HG03175 (cell line): ENCODE data around the gene CSNK1E.
A peak's percentile ranks its signal among the peaks of the same experiment; 100 is the strongest.

ENCODE experiments used
- ATAC-seq: cut with Tn5 transposase; IDR thresholded peaks from one replicate; pipeline ENCODE4 v1.9.1; 2021; ENCODE audit warnings: mild to moderate bottlenecking, moderate library complexity; ENCODE audit not compliant: unreplicated experiment

Gene CSNK1E

GRCh38 chr22:38335077-38335476 is 17.8 kb upstream of the CSNK1E start:
- no peak for ATAC-seq

- no peak for ATAC-seq
Measured at GRCh38 chr22:38327805-38328204, 10.6 kb upstream of the CSNK1E start.

- ATAC-seq: no peak
Measured at GRCh38 chr22:38327396-38327795, 10.2 kb upstream of the CSNK1E start.

GRCh38 chr22:38325587-38325986 is 8.4 kb upstream of the CSNK1E start:
- ATAC-seq: no peak

GRCh38 chr22:38320605-38321402 is 3.6 kb upstream of the CSNK1E start:
- ATAC-seq: no peak

- ATAC-seq: no peak
Measured at GRCh38 chr22:38318792-38319773, 1.9 kb upstream of the CSNK1E start.

- no peak for ATAC-seq
Measured at GRCh38 chr22:38317995-38318715, 922 bp upstream of the CSNK1E start.

- ATAC-seq: peak; percentile 43
Measured at GRCh38 chr22:38316364-38317121, 690 bp downstream of the CSNK1E start.

- no peak for ATAC-seq
Measured at GRCh38 chr22:38315823-38316363, 1.3 kb downstream of the CSNK1E start.

- ATAC-seq: no peak
Measured at GRCh38 chr22:38314933-38315822, 2.1 kb downstream of the CSNK1E start.

GRCh38 chr22:38314051-38314932 is 2.9 kb downstream of the CSNK1E start:
- no peak for ATAC-seq

- ATAC-seq: no peak
Measured at GRCh38 chr22:38313384-38313955, 3.8 kb downstream of the CSNK1E start.

- ATAC-seq: no peak
Measured at GRCh38 chr22:38312261-38312800, 4.9 kb downstream of the CSNK1E start.

GRCh38 chr22:38311323-38311620 is 6.0 kb downstream of the CSNK1E start:
- ATAC-seq: no peak

- no peak for ATAC-seq
Measured at GRCh38 chr22:38310518-38311322, 6.5 kb downstream of the CSNK1E start.

- ATAC-seq: no peak
Measured at GRCh38 chr22:38309614-38310517, 7.4 kb downstream of the CSNK1E start.
